H9 (cell line): ENCODE measurements around the gene BET1L. TPM values are rescaled to one million over a fixed set of nuclear protein-coding genes. Genes with fewer than 3 reads are reported as not detected.
A peak's percentile ranks its signal among the peaks of the same experiment; 100 is the strongest.

Source experiments
- DNase-seq: peaks from one replicate; pipeline ENCODE4 v3.0.0-alpha.2; 2017
- H2AFZ ChIP-seq: one replicate; pipeline ENCODE4 v1.6.1; 2013; ENCODE audit warnings: mild to moderate bottlenecking, low read length, control low read depth, moderate library complexity
- H2AK5ac ChIP-seq: 2 replicates; pipeline ENCODE4 v1.6.1; 2013; ENCODE audit warnings: low read length, control low read depth, mixed read lengths; ENCODE audit not compliant: insufficient read length
- H2BK120ac ChIP-seq: one replicate; pipeline ENCODE4 v1.6.1; 2013; ENCODE audit warnings: low read depth, mild to moderate bottlenecking, low read length, control low read depth, inconsistent platforms; ENCODE audit not compliant: poor library complexity, severe bottlenecking
- H2BK12ac ChIP-seq: 2 replicates; pipeline ENCODE4 v1.6.1; 2013; ENCODE audit warnings: low read length, control low read depth, mixed read lengths, low read depth; ENCODE audit not compliant: insufficient read length
- H2BK15ac ChIP-seq: 2 replicates; pipeline ENCODE4 v1.6.1; 2013; ENCODE audit warnings: low read depth, low read length, control low read depth
- H2BK20ac ChIP-seq: one replicate; pipeline ENCODE4 v1.6.1; 2013; ENCODE audit warnings: low read depth, mild to moderate bottlenecking, low read length, control low read depth, inconsistent platforms; ENCODE audit not compliant: poor library complexity, severe bottlenecking
- H2BK5ac ChIP-seq: 2 replicates; pipeline ENCODE4 v1.6.1; 2013; ENCODE audit warnings: low read length, control low read depth, mixed read lengths; ENCODE audit not compliant: insufficient read length
- H3K14ac ChIP-seq: 2 replicates; pipeline ENCODE4 v1.6.1; 2013; ENCODE audit warnings: low read length, control low read depth; ENCODE audit not compliant: insufficient read depth
- H3K18ac ChIP-seq: 2 replicates; pipeline ENCODE4 v1.6.1; 2013; ENCODE audit warnings: low read depth, mild to moderate bottlenecking, mixed read lengths, low read length, control low read depth; ENCODE audit not compliant: insufficient read length
- H3K23ac ChIP-seq: 2 replicates; pipeline ENCODE4 v1.6.1; 2013; ENCODE audit warnings: low read length, control low read depth, mixed read lengths, low read depth; ENCODE audit not compliant: insufficient read length
- H3K23me2 ChIP-seq: 2 replicates; pipeline ENCODE4 v1.6.1; 2013; ENCODE audit warnings: low read depth, mild to moderate bottlenecking, mixed read lengths, low read length, control low read depth; ENCODE audit not compliant: insufficient read length, poor library complexity, severe bottlenecking
- H3K27ac ChIP-seq: 2 replicates; pipeline ENCODE4 v1.5.1; 2013; ENCODE audit warnings: low read length, control low read depth, mixed read lengths, low read depth; ENCODE audit not compliant: insufficient read length
- H3K27me3 ChIP-seq: 2 replicates; pipeline ENCODE4 v1.6.1; 2013; ENCODE audit warnings: low read length, control low read depth, inconsistent platforms; ENCODE audit not compliant: insufficient read depth
- H3K4ac ChIP-seq: 2 replicates; pipeline ENCODE4 v1.6.1; 2013; ENCODE audit warnings: low read depth, mild to moderate bottlenecking, control low read depth, inconsistent platforms, low read length, moderate library complexity
- H3K4me1 ChIP-seq: 2 replicates; pipeline ENCODE4 v1.6.1; 2013; ENCODE audit warnings: low read length, control low read depth, inconsistent platforms; ENCODE audit not compliant: insufficient read depth
- H3K4me2 ChIP-seq: 2 replicates; pipeline ENCODE4 v1.6.1; 2013; ENCODE audit warnings: low read length, control low read depth, mixed read lengths; ENCODE audit not compliant: insufficient read length, insufficient read depth
- H3K56ac ChIP-seq: 2 replicates; pipeline ENCODE4 v1.6.1; 2013; ENCODE audit warnings: low read depth, mild to moderate bottlenecking, mixed read lengths, low read length, control low read depth; ENCODE audit not compliant: insufficient read length
- H3K79me1 ChIP-seq: 2 replicates; pipeline ENCODE4 v1.6.1; 2013; ENCODE audit warnings: low read depth, mild to moderate bottlenecking, moderate library complexity, low read length, control low read depth, inconsistent platforms; ENCODE audit not compliant: insufficient read depth, poor library complexity, severe bottlenecking
- H3K79me2 ChIP-seq: 2 replicates; pipeline ENCODE4 v1.6.1; 2013; ENCODE audit warnings: low read length, control low read depth, inconsistent platforms; ENCODE audit not compliant: insufficient read depth
- H3K9ac ChIP-seq: 2 replicates; pipeline ENCODE4 v1.6.1; 2013; ENCODE audit warnings: low read length, control low read depth, mixed read lengths; ENCODE audit not compliant: insufficient read length; ENCODE audit errors: extremely low read depth
- H3K9me3 ChIP-seq: one replicate; pipeline ENCODE4 v1.6.1; 2013; ENCODE audit warnings: low read depth, low read length, inconsistent platforms; ENCODE audit not compliant: control insufficient read depth
- H3T11ph ChIP-seq: one replicate; pipeline ENCODE4 v1.6.1; 2013; ENCODE audit warnings: mild to moderate bottlenecking, low read length, control low read depth, inconsistent platforms
- H4K20me1 ChIP-seq: one replicate; pipeline ENCODE4 v1.6.1; 2013; ENCODE audit not compliant: control insufficient read depth, insufficient read length, insufficient read depth
- H4K5ac ChIP-seq: 2 replicates; pipeline ENCODE4 v1.6.1; 2013; ENCODE audit warnings: low read depth, mild to moderate bottlenecking, mixed read lengths, low read length, control low read depth; ENCODE audit not compliant: insufficient read length
- H4K8ac ChIP-seq: replicated peaks from 2 replicates; pipeline ENCODE4 v1.6.1; 2013; ENCODE audit warnings: low read length, control low read depth, mixed read lengths, low read depth; ENCODE audit not compliant: insufficient read length
- H4K91ac ChIP-seq: 2 replicates; pipeline ENCODE4 v1.6.1; 2013; ENCODE audit warnings: low read depth, mild to moderate bottlenecking, moderate library complexity, mixed read lengths, low read length, control low read depth; ENCODE audit not compliant: insufficient read length
- H3K27ac Mint-ChIP-seq, 3 experiments: 2 replicates in 2 of 3; 3 replicates in 1 of 3; pipeline ENCODE4 v1.8.0; 2020 to 2021; ENCODE audit warnings: mixed read lengths in 3 of 3, mild to moderate bottlenecking in 1 of 3, moderate library complexity in 1 of 3
- H3K27me3 Mint-ChIP-seq: 2 replicates; pipeline ENCODE4 v1.8.0; 2021; ENCODE audit warnings: low read depth, mild to moderate bottlenecking, moderate library complexity, mixed read lengths
- H3K36me3 Mint-ChIP-seq, 3 experiments: 2 replicates in 2 of 3; 3 replicates in 1 of 3; pipeline ENCODE4 v1.8.0; 2020 to 2021; ENCODE audit warnings: low read depth in 3 of 3, mixed read lengths in 3 of 3; ENCODE audit not compliant: insufficient read depth in 1 of 3
- H3K4me1 Mint-ChIP-seq, 2 experiments: 2 replicates each; pipeline ENCODE4 v1.8.0; 2020; ENCODE audit warnings: mixed read lengths in 2 of 2
- H3K4me3 Mint-ChIP-seq, 2 experiments: 2 replicates in 1 of 2; 3 replicates in 1 of 2; pipeline ENCODE4 v1.8.0; 2020 to 2021; ENCODE audit warnings: mild to moderate bottlenecking in 2 of 2, mixed read lengths in 2 of 2, moderate library complexity in 1 of 2
- H3K9me3 Mint-ChIP-seq, 2 experiments: 2 replicates in 1 of 2; 3 replicates in 1 of 2; pipeline ENCODE4 v1.8.0; 2020; ENCODE audit warnings: mild to moderate bottlenecking in 2 of 2, mixed read lengths in 2 of 2, moderate library complexity in 1 of 2
- WGBS: extraction: QIAGEN DNeasy Blood & Tissue Kit; methylation state at CpG from one replicate; pipeline ENCODE4 v1.1.7; 2013; ENCODE audit warnings: missing lambda C conversion rate, low lambda C conversion rate, mixed read lengths; ENCODE audit not compliant: insufficient read length; ENCODE audit errors: extremely low coverage; 5-methylcytosine and 5-hydroxymethylcytosine counted together
- total RNA-seq: library from RNA; stranded (reverse); gene quantifications from 2 replicates; pipeline ENCODE4 v1.2.1, GENCODE V29; 2021
- TF ChIP-seq, protein P1 (sequence below): fragments of 200-600 bp; sonication (generic); conservative IDR thresholded peaks from 3 replicates; pipeline ENCODE4 v1.8.0; 2021; ENCODE audit warnings: antibody characterized with exemption, mild to moderate bottlenecking

Gene BET1L
- total RNA-seq, 1 experiment from 2014 or later: 49.4 TPM

DNA sequence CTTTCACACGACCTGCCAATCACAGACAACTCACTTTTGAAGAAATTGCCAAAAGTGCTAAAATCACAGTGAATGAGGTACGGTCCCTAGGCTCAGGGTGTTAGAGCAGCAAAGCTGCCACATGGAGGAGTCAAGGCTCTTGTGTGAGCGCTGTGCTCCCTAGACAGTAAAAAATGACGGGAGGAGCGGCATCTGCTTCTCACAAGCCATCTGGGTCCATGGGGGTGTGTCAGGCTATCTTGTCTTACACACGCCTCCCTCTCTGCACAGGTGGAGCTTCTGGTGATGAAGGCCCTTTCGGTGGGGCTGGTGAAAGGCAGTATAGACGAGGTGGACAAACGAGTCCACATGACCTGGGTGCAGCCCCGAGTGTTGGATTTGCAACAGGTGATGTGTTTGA is 44.4 kb upstream of the BET1L start:
- Histone ChIP-seq H3K27ac (no peak overlapping the region), H3K79me1 (no peaks in the 10 kb centered on the region), H2BK120ac (no peak overlapping the region), H2AK5ac (no peak overlapping the region), H2AFZ (no peak overlapping the region), H4K20me1 (no peaks in the 10 kb centered on the region), H3K4ac (no peak overlapping the region), H4K91ac (no peak overlapping the region), H3K9ac (no peak overlapping the region), H3K9me3 (no peaks in the 10 kb centered on the region), H2BK15ac (no peak overlapping the region), H3K4me1 (no peaks in the 10 kb centered on the region), H2BK12ac (no peak overlapping the region), H3K23me2 (no peaks in the 10 kb centered on the region), H3K23ac (no peak overlapping the region), H3K27me3 (no peaks in the 10 kb centered on the region), H2BK20ac (no peak overlapping the region), H3K4me2 (no peak overlapping the region), H4K8ac (no peak overlapping the region), H2BK5ac (no peak overlapping the region), H4K5ac (no peak overlapping the region), H3K14ac (no peak overlapping the region), H3K79me2 (no peaks in the 10 kb centered on the region), H3T11ph (no peak overlapping the region), H3K18ac (no peak overlapping the region), H3K56ac (no peak overlapping the region)
- Mint-ChIP-seq H3K36me3 (peaks cover 40 to 62% (median 47%) of the 10 kb centered on the region in 3 experiments), H3K27me3 (no peaks in the 10 kb centered on the region; the same call in 1 of the 2 replicates), H3K9me3 (no peaks in the 10 kb centered on the region; a peak in 1 of 5 replicates), H3K27ac (no peak overlapping the region), H3K4me3 (no peak overlapping the region), H3K4me1 (peaks cover 0 to 5% of the 10 kb centered on the region in 2 experiments; a peak in 2 of 4 replicates)
- TF ChIP-seq, protein P1, sequence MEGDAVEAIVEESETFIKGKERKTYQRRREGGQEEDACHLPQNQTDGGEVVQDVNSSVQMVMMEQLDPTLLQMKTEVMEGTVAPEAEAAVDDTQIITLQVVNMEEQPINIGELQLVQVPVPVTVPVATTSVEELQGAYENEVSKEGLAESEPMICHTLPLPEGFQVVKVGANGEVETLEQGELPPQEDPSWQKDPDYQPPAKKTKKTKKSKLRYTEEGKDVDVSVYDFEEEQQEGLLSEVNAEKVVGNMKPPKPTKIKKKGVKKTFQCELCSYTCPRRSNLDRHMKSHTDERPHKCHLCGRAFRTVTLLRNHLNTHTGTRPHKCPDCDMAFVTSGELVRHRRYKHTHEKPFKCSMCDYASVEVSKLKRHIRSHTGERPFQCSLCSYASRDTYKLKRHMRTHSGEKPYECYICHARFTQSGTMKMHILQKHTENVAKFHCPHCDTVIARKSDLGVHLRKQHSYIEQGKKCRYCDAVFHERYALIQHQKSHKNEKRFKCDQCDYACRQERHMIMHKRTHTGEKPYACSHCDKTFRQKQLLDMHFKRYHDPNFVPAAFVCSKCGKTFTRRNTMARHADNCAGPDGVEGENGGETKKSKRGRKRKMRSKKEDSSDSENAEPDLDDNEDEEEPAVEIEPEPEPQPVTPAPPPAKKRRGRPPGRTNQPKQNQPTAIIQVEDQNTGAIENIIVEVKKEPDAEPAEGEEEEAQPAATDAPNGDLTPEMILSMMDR: peak; percentile 13; the same call in 2 of the 3 replicates
- WGBS: no CpG with 5 or more reads among the region's 10 CpGs
- DNase-seq: no peak
